ENCODE data around the gene ENTPD7.
"Not testable (repeated sequence)": the region's sequence is repeated elsewhere in the genome, so short reads cannot be mapped to it uniquely, and the experiment has no call there.

Gene ENTPD7

GRCh38 chr10:99742701-99743100 is 83.4 kb downstream of the ENTPD7 start:
- DNase-seq (ENCODE audit: low read depth, low spot score), result no peak
- WGBS (ENCODE audit: insufficient coverage, insufficient read length), result no CpG with 5 or more reads among the region's 2 CpGs
- peaks cover 15% of the 10 kb centered on the region; the same call in 1 of the 2 replicates for H3K36me3 ChIP-seq (ENCODE audit: control insufficient read depth, insufficient read depth, low read length)

GRCh38 chr10:99743841-99744240 is 84.5 kb downstream of the ENTPD7 start:
- Histone ChIP-seq H3K27ac (ENCODE audit: low read length) (no peak overlapping the region), H3K4me1 (ENCODE audit: control insufficient read depth, insufficient read depth, low read length) (no peaks in the 10 kb centered on the region), H3K4me3 (ENCODE audit: low read length) (no peak overlapping the region), H3K9me3 (ENCODE audit: control insufficient read depth, insufficient read depth, low read length) (no peaks in the 10 kb centered on the region), H3K27me3 (ENCODE audit: control insufficient read depth, insufficient read depth, low read length) (no peaks in the 10 kb centered on the region; the same call in 1 of the 2 replicates), H3K36me3 (ENCODE audit: control insufficient read depth, insufficient read depth, low read length) (peaks cover 15% of the 10 kb centered on the region; the same call in 1 of the 2 replicates)
- no CpG with 5 or more reads among the region's 3 CpGs for WGBS (ENCODE audit: insufficient coverage, insufficient read length)
- no peak for DNase-seq (ENCODE audit: low read depth, low spot score)

More at GRCh38 chr10:99742701-99743100, 83.4 kb downstream of the ENTPD7 start:
- Histone ChIP-seq H3K27ac (ENCODE audit: low read length) (no peak overlapping the region), H3K27me3 (ENCODE audit: control insufficient read depth, insufficient read depth, low read length) (no peaks in the 10 kb centered on the region; the same call in 1 of the 2 replicates), H3K9me3 (ENCODE audit: control insufficient read depth, insufficient read depth, low read length) (no peaks in the 10 kb centered on the region), H3K4me3 (ENCODE audit: low read length) (no peak overlapping the region), H3K4me1 (ENCODE audit: control insufficient read depth, insufficient read depth, low read length) (no peaks in the 10 kb centered on the region)

GRCh38 chr10:99746166-99746565 is 86.9 kb downstream of the ENTPD7 start:
- H3K9me3 ChIP-seq (ENCODE audit: control insufficient read depth, insufficient read depth, low read length); H3K4me3 ChIP-seq (ENCODE audit: low read length); DNase-seq (ENCODE audit: low read depth, low spot score); H3K27me3 ChIP-seq (ENCODE audit: control insufficient read depth, insufficient read depth, low read length); H3K27ac ChIP-seq (ENCODE audit: low read length); H3K4me1 ChIP-seq (ENCODE audit: control insufficient read depth, insufficient read depth, low read length): not testable (repeated sequence)
- peaks cover 15% of the 10 kb centered on the region; the same call in 1 of the 2 replicates for H3K36me3 ChIP-seq (ENCODE audit: control insufficient read depth, insufficient read depth, low read length)
- no CpG with 5 or more reads among the region's 2 CpGs for WGBS (ENCODE audit: insufficient coverage, insufficient read length)

GRCh38 chr10:99748823-99749451 is 89.6 kb downstream of the ENTPD7 start:
- no peak overlapping the region for H3K4me3 ChIP-seq (ENCODE audit: low read length)
- no peaks in the 10 kb centered on the region; the same call in 1 of the 2 replicates for H3K27me3 ChIP-seq (ENCODE audit: control insufficient read depth, insufficient read depth, low read length)
- no CpG with 5 or more reads among the region's 2 CpGs for WGBS (ENCODE audit: insufficient coverage, insufficient read length)
- no peak overlapping the region for H3K27ac ChIP-seq (ENCODE audit: low read length)
- peaks cover 10% of the 10 kb centered on the region; the same call in 1 of the 2 replicates for H3K36me3 ChIP-seq (ENCODE audit: control insufficient read depth, insufficient read depth, low read length)
- DNase-seq (ENCODE audit: low read depth, low spot score), result no peak
- no peaks in the 10 kb centered on the region for H3K4me1 ChIP-seq (ENCODE audit: control insufficient read depth, insufficient read depth, low read length)
- H3K9me3 ChIP-seq (ENCODE audit: control insufficient read depth, insufficient read depth, low read length), result no peaks in the 10 kb centered on the region

GRCh38 chr10:99750641-99751040 is 91.3 kb downstream of the ENTPD7 start:
- Histone ChIP-seq H3K4me3 (ENCODE audit: low read length) (no peak overlapping the region), H3K27me3 (ENCODE audit: control insufficient read depth, insufficient read depth, low read length) (no peaks in the 10 kb centered on the region; the same call in 1 of the 2 replicates), H3K27ac (ENCODE audit: low read length) (no peak overlapping the region), H3K36me3 (ENCODE audit: control insufficient read depth, insufficient read depth, low read length) (peaks cover 11% of the 10 kb centered on the region; the same call in 1 of the 2 replicates), H3K9me3 (ENCODE audit: control insufficient read depth, insufficient read depth, low read length) (no peaks in the 10 kb centered on the region), H3K4me1 (ENCODE audit: control insufficient read depth, insufficient read depth, low read length) (no peaks in the 10 kb centered on the region)
- DNase-seq (ENCODE audit: low read depth, low spot score), result no peak

- Histone ChIP-seq H3K4me3 (ENCODE audit: low read length) (no peak overlapping the region), H3K27ac (ENCODE audit: low read length) (no peak overlapping the region), H3K27me3 (ENCODE audit: control insufficient read depth, insufficient read depth, low read length) (no peaks in the 10 kb centered on the region), H3K36me3 (ENCODE audit: control insufficient read depth, insufficient read depth, low read length) (peaks cover 8% of the 10 kb centered on the region; the same call in 1 of the 2 replicates), H3K9me3 (ENCODE audit: control insufficient read depth, insufficient read depth, low read length) (no peaks in the 10 kb centered on the region), H3K4me1 (ENCODE audit: control insufficient read depth, insufficient read depth, low read length) (no peaks in the 10 kb centered on the region)
- no peak for DNase-seq (ENCODE audit: low read depth, low spot score)
- WGBS (ENCODE audit: insufficient coverage, insufficient read length), result no CpG with 5 or more reads among the region's 1 CpG
These were observed 95.4 kb downstream of the ENTPD7 start for GRCh38 chr10:99754670-99755069.
